SH-SY5Y (cell line): ENCODE data around the gene EPHA1.

ENCODE experiments used
- GATA2 ChIP-seq: IDR thresholded peaks from 2 replicates; pipeline ENCODE4 v1.6.1; 2011; ENCODE audit warnings: mild to moderate bottlenecking, low read depth, low read length
- GATA3 ChIP-seq: IDR thresholded peaks from 2 replicates; pipeline ENCODE4 v1.6.1; 2011; ENCODE audit warnings: low read depth, mild to moderate bottlenecking, low read length, moderate library complexity

DNA sequence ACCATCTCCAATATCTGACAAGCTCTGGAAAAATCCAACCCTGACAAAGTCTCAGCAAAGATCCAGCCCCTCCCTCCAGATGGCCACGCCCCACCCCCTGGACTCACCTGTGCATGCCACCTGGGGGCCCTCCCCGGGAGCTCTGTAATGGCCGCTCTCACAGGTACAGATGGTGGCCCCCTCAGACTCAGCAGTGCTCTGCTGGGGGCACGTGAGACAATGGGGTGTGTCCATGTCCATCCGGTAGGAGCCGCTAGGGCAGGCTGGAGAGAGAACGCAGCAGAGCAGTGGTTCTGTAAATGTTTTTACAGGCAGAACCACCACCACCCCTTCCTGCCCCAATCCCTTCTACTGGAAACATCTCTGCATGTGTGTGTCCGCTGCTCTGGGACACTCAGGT lies 9.5 kb downstream of the EPHA1 start:
- TF ChIP-seq GATA3 (no peak), GATA2 (no peak)
